K562 (cell line): Measurements from ENCODE around the gene GOLGA2. TPM values are rescaled to one million over a fixed set of nuclear protein-coding genes. Genes with fewer than 3 reads are reported as not detected.

ENCODE experiments used
- ERF ChIP-seq: fragments of 450-650 bp; formaldehyde crosslinking; IDR thresholded peaks from 2 replicates; pipeline ENCODE4 v1.4.0; 2020; ENCODE audit warnings: mild to moderate bottlenecking, mixed read lengths
- HMG20A ChIP-seq: fragments of 450-650 bp; formaldehyde crosslinking; conservative IDR thresholded peaks from 2 replicates; pipeline ENCODE4 v1.4.0; 2020; ENCODE audit warnings: mild to moderate bottlenecking, mixed read lengths
- IFI16 ChIP-seq: fragments of 250-450 bp; sonication (Bioruptor Pico); IDR thresholded peaks from 2 replicates; pipeline ENCODE4 v2.1.2; 2022; ENCODE audit warnings: mild to moderate bottlenecking, inconsistent platforms
- TEAD1 ChIP-seq, 2 experiments: fragments of 450-650 bp in 1 of 2; sonication (generic) in 1 of 2; formaldehyde crosslinking; IDR thresholded peaks; 2 replicates each; pipeline versions ENCODE4 v1.4.0 to v1.8.0; 2020 to 2022; ENCODE audit warnings: mild to moderate bottlenecking in 2 of 2, missing genetic modification reagents in 1 of 2
- ZFP30 ChIP-seq: fragments of 250-450 bp; sonication (Bioruptor Pico); IDR thresholded peaks from 2 replicates; pipeline ENCODE4 v1.8.0; 2022; ENCODE audit warnings: moderate library complexity, mild to moderate bottlenecking, inconsistent platforms, borderline replicate concordance
- ZNF311 ChIP-seq: fragments of 250-450 bp; sonication (Bioruptor Pico); IDR thresholded peaks from 2 replicates; pipeline ENCODE4 v1.4.0; 2020; ENCODE audit warnings: mild to moderate bottlenecking, moderate library complexity
- ZNF586 ChIP-seq: fragments of 450-650 bp; formaldehyde crosslinking; conservative IDR thresholded peaks from 2 replicates; pipeline ENCODE4 v1.4.0; 2020; ENCODE audit warnings: mild to moderate bottlenecking, moderate library complexity
- ZNF76 ChIP-seq: fragments of 250-450 bp; sonication (Bioruptor Pico); IDR thresholded peaks from 2 replicates; pipeline ENCODE4 v1.4.0; 2020; ENCODE audit warnings: mild to moderate bottlenecking, moderate library complexity, borderline replicate concordance
- polyA plus RNA-seq, 8 experiments: library from polyadenylated mRNA; depleted of rRNA in 4 of 8; stranded (reverse) in 5 of 8; unstranded in 3 of 8; fragments of >200 nt; fragmentation: Nextera tagmentation in 2 of 8; fragmentation: Illumina TruSeq in 1 of 8; extraction: Ambion mirVana in 2 of 8; extraction: Trizol in 1 of 8; gene quantifications; 2 replicates each; pipeline versions ENCODE4 v1.2.1 to v1.2.3, GENCODE V29; 2011 to 2014; ENCODE audit warnings: inconsistent platforms in 1 of 8, missing spikeins in 1 of 8
- total RNA-seq, 7 experiments: library from RNA; depleted of rRNA in 6 of 7; stranded (reverse); fragments of >200 nt in 6 of 7; fragmentation: Illumina TruSeq in 2 of 7; extraction: Trizol in 2 of 7; gene quantifications; 2 replicates each; pipeline versions ENCODE4 v1.2.1 to v1.2.3, GENCODE V29; 2011 to 2021; ENCODE audit warnings: low replicate concordance in 1 of 7
- TF ChIP-seq, protein P1 (sequence below): fragments of 250-450 bp; sonication (Bioruptor Pico); IDR thresholded peaks from 2 replicates; pipeline ENCODE4 v1.4.0; 2020; ENCODE audit warnings: mild to moderate bottlenecking, moderate library complexity, borderline replicate concordance
- TF ChIP-seq, protein P2 (sequence below): fragments of 250-450 bp; sonication (Bioruptor Pico); IDR thresholded peaks from 2 replicates; pipeline ENCODE4 v1.8.0; 2022; ENCODE audit warnings: moderate library complexity, mild to moderate bottlenecking, inconsistent platforms
- TF ChIP-seq, protein P3 (sequence below): sonication (generic); formaldehyde crosslinking; IDR thresholded peaks from 2 replicates; pipeline ENCODE4 v1.8.1; 2023; ENCODE audit warnings: mild to moderate bottlenecking, missing genetic modification reagents, moderate library complexity
- TF ChIP-seq, protein P4 (sequence below): fragments of 250-450 bp; sonication (Bioruptor Pico); IDR thresholded peaks from 2 replicates; pipeline ENCODE4 v1.4.0; 2020; ENCODE audit warnings: mild to moderate bottlenecking, moderate library complexity
- TF ChIP-seq, protein P5 (sequence below): fragments of 250-450 bp; sonication (Bioruptor Pico); IDR thresholded peaks from 2 replicates; pipeline ENCODE4 v1.9.0; 2021; ENCODE audit warnings: mild to moderate bottlenecking, inconsistent platforms

The GOLGA2 gene
- total and polyA plus RNA-seq, 9 of the 15 experiments (the other 6 are each of a cell fraction or from before 2014, with no cell fraction given) = 15.7 to 138 (median 76.0) TPM

DNA sequence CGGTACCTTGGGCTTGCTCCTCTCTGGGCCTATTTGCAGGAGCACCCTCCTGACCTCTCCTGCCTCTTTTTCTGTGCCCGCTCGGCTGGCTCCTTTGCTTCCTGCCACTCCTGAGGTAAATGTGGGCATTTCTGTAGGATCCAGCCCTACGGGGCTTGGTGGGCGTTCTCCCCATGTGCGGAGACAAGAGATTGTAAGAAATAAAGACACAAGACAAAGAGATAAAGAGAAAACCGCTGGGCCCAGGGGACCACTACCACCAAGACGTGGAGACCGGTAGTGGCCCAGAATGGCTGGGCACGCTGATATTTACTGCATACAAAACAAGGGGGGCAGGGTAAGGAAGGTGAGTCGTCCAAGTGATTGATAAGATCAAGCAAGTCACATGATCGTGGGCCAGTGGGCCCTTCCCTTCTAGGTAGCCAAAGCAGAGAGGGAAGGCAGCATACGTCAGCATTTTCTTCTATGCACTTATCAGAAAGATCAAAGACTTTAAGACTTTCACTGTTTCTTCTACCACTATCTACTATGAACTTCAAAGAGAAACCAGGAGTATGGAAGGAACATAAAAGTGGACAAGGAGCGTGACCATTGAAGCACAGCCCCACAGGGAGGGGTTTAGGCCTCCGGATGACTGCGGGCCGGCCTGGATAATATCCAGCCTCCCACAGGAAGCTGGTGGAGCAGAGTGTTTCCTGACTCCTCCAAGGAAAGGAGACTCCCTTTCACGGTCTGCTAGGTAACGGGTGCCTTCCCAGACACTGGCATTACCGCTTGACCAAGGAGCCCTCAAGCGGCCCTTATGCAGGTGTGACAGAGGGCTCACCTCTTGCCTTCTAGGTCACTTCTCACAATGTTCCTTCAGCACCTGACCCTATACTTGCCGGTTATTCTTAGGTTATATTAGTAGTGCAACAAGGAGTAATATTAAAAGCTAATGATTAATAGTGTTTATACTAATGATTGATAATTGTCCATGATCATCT, 3.6 kb upstream of the GOLGA2 start (continued):
- TF ChIP-seq, protein P1, sequence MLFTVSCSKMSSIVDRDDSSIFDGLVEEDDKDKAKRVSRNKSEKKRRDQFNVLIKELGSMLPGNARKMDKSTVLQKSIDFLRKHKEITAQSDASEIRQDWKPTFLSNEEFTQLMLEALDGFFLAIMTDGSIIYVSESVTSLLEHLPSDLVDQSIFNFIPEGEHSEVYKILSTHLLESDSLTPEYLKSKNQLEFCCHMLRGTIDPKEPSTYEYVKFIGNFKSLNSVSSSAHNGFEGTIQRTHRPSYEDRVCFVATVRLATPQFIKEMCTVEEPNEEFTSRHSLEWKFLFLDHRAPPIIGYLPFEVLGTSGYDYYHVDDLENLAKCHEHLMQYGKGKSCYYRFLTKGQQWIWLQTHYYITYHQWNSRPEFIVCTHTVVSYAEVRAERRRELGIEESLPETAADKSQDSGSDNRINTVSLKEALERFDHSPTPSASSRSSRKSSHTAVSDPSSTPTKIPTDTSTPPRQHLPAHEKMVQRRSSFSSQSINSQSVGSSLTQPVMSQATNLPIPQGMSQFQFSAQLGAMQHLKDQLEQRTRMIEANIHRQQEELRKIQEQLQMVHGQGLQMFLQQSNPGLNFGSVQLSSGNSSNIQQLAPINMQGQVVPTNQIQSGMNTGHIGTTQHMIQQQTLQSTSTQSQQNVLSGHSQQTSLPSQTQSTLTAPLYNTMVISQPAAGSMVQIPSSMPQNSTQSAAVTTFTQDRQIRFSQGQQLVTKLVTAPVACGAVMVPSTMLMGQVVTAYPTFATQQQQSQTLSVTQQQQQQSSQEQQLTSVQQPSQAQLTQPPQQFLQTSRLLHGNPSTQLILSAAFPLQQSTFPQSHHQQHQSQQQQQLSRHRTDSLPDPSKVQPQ (CRISPR knock-in tag) = peak; percentile 61; the same call in 1 of the 2 replicates
- TF ChIP-seq ZFP30 (CRISPR knock-in tag) (0 out of 2 replicates have a peak, but pooled peaks have one; percentile 58), ERF (peak; percentile 38), IFI16 (CRISPR knock-in tag) (0 out of 2 replicates have a peak, but pooled peaks have one; percentile 66), TEAD1 (CRISPR knock-in tag; IDR thresholded peaks at IDR 0.05) (peak in 1 of 2 experiments; percentile 57; a peak in 2 of 4 replicates), ZNF586 (0 out of 2 replicates have a peak, but pooled peaks have one; percentile 31), ZNF311 (0 out of 2 replicates have a peak, but pooled peaks have one; percentile 63), ZNF76 (CRISPR knock-in tag) (peak; percentile 62), HMG20A (CRISPR knock-in tag) (peak; percentile 69)
- TF ChIP-seq, protein P2, sequence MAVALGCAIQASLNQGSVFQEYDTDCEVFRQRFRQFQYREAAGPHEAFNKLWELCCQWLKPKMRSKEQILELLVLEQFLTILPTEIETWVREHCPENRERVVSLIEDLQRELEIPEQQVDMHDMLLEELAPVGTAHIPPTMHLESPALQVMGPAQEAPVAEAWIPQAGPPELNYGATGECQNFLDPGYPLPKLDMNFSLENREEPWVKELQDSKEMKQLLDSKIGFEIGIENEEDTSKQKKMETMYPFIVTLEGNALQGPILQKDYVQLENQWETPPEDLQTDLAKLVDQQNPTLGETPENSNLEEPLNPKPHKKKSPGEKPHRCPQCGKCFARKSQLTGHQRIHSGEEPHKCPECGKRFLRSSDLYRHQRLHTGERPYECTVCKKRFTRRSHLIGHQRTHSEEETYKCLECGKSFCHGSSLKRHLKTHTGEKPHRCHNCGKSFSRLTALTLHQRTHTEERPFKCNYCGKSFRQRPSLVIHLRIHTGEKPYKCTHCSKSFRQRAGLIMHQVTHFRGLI (CRISPR knock-in tag) = peak; percentile 29; the same call in 1 of the 2 replicates
- TF ChIP-seq, protein P3, sequence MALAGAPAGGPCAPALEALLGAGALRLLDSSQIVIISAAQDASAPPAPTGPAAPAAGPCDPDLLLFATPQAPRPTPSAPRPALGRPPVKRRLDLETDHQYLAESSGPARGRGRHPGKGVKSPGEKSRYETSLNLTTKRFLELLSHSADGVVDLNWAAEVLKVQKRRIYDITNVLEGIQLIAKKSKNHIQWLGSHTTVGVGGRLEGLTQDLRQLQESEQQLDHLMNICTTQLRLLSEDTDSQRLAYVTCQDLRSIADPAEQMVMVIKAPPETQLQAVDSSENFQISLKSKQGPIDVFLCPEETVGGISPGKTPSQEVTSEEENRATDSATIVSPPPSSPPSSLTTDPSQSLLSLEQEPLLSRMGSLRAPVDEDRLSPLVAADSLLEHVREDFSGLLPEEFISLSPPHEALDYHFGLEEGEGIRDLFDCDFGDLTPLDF (CRISPR knock-in tag) = peak; percentile 22; the same call in 1 of the 2 replicates
- TF ChIP-seq, protein P4, sequence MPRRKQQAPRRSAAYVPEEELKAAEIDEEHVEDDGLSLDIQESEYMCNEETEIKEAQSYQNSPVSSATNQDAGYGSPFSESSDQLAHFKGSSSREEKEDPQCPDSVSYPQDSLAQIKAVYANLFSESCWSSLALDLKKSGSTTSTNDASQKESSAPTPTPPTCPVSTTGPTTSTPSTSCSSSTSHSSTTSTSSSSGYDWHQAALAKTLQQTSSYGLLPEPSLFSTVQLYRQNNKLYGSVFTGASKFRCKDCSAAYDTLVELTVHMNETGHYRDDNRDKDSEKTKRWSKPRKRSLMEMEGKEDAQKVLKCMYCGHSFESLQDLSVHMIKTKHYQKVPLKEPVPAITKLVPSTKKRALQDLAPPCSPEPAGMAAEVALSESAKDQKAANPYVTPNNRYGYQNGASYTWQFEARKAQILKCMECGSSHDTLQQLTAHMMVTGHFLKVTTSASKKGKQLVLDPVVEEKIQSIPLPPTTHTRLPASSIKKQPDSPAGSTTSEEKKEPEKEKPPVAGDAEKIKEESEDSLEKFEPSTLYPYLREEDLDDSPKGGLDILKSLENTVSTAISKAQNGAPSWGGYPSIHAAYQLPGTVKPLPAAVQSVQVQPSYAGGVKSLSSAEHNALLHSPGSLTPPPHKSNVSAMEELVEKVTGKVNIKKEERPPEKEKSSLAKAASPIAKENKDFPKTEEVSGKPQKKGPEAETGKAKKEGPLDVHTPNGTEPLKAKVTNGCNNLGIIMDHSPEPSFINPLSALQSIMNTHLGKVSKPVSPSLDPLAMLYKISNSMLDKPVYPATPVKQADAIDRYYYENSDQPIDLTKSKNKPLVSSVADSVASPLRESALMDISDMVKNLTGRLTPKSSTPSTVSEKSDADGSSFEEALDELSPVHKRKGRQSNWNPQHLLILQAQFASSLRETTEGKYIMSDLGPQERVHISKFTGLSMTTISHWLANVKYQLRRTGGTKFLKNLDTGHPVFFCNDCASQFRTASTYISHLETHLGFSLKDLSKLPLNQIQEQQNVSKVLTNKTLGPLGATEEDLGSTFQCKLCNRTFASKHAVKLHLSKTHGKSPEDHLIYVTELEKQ (CRISPR knock-in tag) = 0 out of 2 replicates have a peak, but pooled peaks have one; percentile 61
- TF ChIP-seq, protein P5, sequence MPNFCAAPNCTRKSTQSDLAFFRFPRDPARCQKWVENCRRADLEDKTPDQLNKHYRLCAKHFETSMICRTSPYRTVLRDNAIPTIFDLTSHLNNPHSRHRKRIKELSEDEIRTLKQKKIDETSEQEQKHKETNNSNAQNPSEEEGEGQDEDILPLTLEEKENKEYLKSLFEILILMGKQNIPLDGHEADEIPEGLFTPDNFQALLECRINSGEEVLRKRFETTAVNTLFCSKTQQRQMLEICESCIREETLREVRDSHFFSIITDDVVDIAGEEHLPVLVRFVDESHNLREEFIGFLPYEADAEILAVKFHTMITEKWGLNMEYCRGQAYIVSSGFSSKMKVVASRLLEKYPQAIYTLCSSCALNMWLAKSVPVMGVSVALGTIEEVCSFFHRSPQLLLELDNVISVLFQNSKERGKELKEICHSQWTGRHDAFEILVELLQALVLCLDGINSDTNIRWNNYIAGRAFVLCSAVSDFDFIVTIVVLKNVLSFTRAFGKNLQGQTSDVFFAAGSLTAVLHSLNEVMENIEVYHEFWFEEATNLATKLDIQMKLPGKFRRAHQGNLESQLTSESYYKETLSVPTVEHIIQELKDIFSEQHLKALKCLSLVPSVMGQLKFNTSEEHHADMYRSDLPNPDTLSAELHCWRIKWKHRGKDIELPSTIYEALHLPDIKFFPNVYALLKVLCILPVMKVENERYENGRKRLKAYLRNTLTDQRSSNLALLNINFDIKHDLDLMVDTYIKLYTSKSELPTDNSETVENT (CRISPR knock-in tag) = 0 out of 2 replicates have a peak, but pooled peaks have one; percentile 15
